MM.1S (cell line): ENCODE results near the gene FGGY.

Experiments used
- DNase-seq: peaks from one replicate; pipeline ENCODE4 v3.0.0-alpha.2; 2015
- H2AFZ ChIP-seq: fragments of 300-600 bp; sonication (generic); 2 replicates; pipeline ENCODE4 v1.6.0; 2016; ENCODE audit warnings: antibody characterized with exemption, low read length
- H3F3A ChIP-seq: fragments of 300-600 bp; sonication (generic); 2 replicates; pipeline ENCODE4 v1.6.1; 2016; ENCODE audit warnings: mild to moderate bottlenecking, antibody characterized with exemption, low read length, moderate library complexity, mixed read lengths; ENCODE audit not compliant: insufficient read depth
- H3K27ac ChIP-seq: fragments of 300-600 bp; sonication (generic); 2 replicates; pipeline ENCODE4 v1.5.1; 2016; ENCODE audit warnings: mild to moderate bottlenecking, low read length
- H3K27me3 ChIP-seq: fragments of 300-600 bp; sonication (generic); replicated peaks from 2 replicates; pipeline ENCODE4 v1.6.0; 2016; ENCODE audit warnings: low read length; ENCODE audit not compliant: insufficient read depth
- H3K36me3 ChIP-seq: fragments of 300-600 bp; sonication (generic); replicated peaks from 2 replicates; pipeline ENCODE4 v1.6.1; 2016; ENCODE audit warnings: mild to moderate bottlenecking, low read length, mixed read lengths; ENCODE audit not compliant: insufficient read depth
- H3K4me1 ChIP-seq: fragments of 300-600 bp; sonication (generic); 2 replicates; pipeline ENCODE4 v1.6.1; 2016; ENCODE audit warnings: low read length, mixed read lengths
- H3K4me2 ChIP-seq: fragments of 300-600 bp; sonication (generic); 2 replicates; pipeline ENCODE4 v1.6.0; 2016; ENCODE audit warnings: low read depth, low read length
- H3K4me3 ChIP-seq: fragments of 300-600 bp; sonication (generic); 2 replicates; pipeline ENCODE4 v1.5.1; 2016; ENCODE audit warnings: low read length, mixed read lengths
- H3K79me2 ChIP-seq: fragments of 300-600 bp; sonication (generic); 2 replicates; pipeline ENCODE4 v1.6.1; 2016; ENCODE audit warnings: mixed run types, low read length, mixed read lengths
- H3K9ac ChIP-seq: fragments of 300-600 bp; sonication (generic); 2 replicates; pipeline ENCODE4 v1.6.1; 2016; ENCODE audit warnings: low read length, mixed read lengths
- H3K9me2 ChIP-seq: fragments of 300-600 bp; sonication (generic); replicated peaks from 2 replicates; pipeline ENCODE4 v1.6.1; 2016; ENCODE audit warnings: mild to moderate bottlenecking, low read length, mixed read lengths; ENCODE audit not compliant: insufficient read depth
- H3K9me3 ChIP-seq: fragments of 300-600 bp; sonication (generic); replicated peaks from 2 replicates; pipeline ENCODE4 v1.6.1; 2016; ENCODE audit warnings: mild to moderate bottlenecking, low read length, mixed read lengths; ENCODE audit not compliant: insufficient read depth
- H4K20me1 ChIP-seq: fragments of 300-600 bp; sonication (generic); 2 replicates; pipeline ENCODE4 v1.6.1; 2016; ENCODE audit warnings: mild to moderate bottlenecking, low read length, moderate library complexity, mixed read lengths; ENCODE audit not compliant: insufficient read depth
- EZH2 ChIP-seq: fragments of 300-600 bp; sonication (generic); optimal IDR thresholded peaks from 2 replicates; pipeline ENCODE3; 2017; ENCODE audit warnings: low read depth, mild to moderate bottlenecking, antibody characterized with exemption, low read length, mixed read lengths
- EZH2phosphoT487 ChIP-seq: fragments of 300-600 bp; sonication (generic); IDR thresholded peaks from 2 replicates; pipeline ENCODE4 v1.6.1; 2018; ENCODE audit warnings: antibody characterized with exemption, low read length
- TF ChIP-seq, protein P1 (sequence below): fragments of 300-600 bp; sonication (generic); IDR thresholded peaks from 2 replicates; pipeline ENCODE4 v1.5.1; 2016; ENCODE audit warnings: antibody characterized with exemption, low read length, mixed read lengths

Gene FGGY

DNA sequence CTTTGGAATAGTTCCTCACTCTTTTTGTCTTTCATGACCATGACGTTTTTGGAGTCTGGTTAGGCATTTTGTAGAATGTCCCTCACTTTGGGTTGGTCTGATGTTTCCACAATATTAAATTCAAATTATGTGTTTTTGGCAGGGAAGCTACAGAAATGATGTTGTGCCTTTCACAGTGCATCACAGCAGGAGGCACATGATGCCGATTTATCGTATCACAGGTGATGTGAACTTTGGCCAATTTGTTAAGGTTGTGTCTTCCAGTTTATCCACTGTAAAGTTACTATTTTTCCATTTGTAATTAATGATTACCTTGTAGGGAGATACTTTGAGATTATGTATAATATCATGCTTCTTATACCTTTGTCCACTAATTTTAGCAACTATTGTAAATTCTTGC is 114.3 kb downstream of the FGGY start:
- Histone ChIP-seq H3K9me2 (no peaks in the 10 kb centered on the region), H3K9ac (no peak overlapping the region), H3K36me3 (no peaks in the 10 kb centered on the region), H2AFZ (no peak overlapping the region), H3F3A (0 out of 2 replicates have a peak, but pooled peaks cover 4% of the 10 kb centered on the region), H3K9me3 (no peaks in the 10 kb centered on the region), H3K4me3 (no peak overlapping the region), H4K20me1 (no peaks in the 10 kb centered on the region), H3K27me3 (no peaks in the 10 kb centered on the region), H3K79me2 (no peaks in the 10 kb centered on the region), H3K27ac (no peak overlapping the region), H3K4me1 (peaks cover 39% of the 10 kb centered on the region), H3K4me2 (no peak overlapping the region)
- TF ChIP-seq EZH2: no peak
- TF ChIP-seq, protein P1, sequence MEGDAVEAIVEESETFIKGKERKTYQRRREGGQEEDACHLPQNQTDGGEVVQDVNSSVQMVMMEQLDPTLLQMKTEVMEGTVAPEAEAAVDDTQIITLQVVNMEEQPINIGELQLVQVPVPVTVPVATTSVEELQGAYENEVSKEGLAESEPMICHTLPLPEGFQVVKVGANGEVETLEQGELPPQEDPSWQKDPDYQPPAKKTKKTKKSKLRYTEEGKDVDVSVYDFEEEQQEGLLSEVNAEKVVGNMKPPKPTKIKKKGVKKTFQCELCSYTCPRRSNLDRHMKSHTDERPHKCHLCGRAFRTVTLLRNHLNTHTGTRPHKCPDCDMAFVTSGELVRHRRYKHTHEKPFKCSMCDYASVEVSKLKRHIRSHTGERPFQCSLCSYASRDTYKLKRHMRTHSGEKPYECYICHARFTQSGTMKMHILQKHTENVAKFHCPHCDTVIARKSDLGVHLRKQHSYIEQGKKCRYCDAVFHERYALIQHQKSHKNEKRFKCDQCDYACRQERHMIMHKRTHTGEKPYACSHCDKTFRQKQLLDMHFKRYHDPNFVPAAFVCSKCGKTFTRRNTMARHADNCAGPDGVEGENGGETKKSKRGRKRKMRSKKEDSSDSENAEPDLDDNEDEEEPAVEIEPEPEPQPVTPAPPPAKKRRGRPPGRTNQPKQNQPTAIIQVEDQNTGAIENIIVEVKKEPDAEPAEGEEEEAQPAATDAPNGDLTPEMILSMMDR: no peak
- no peak for TF ChIP-seq EZH2phosphoT487
- DNase-seq: no peak

DNA sequence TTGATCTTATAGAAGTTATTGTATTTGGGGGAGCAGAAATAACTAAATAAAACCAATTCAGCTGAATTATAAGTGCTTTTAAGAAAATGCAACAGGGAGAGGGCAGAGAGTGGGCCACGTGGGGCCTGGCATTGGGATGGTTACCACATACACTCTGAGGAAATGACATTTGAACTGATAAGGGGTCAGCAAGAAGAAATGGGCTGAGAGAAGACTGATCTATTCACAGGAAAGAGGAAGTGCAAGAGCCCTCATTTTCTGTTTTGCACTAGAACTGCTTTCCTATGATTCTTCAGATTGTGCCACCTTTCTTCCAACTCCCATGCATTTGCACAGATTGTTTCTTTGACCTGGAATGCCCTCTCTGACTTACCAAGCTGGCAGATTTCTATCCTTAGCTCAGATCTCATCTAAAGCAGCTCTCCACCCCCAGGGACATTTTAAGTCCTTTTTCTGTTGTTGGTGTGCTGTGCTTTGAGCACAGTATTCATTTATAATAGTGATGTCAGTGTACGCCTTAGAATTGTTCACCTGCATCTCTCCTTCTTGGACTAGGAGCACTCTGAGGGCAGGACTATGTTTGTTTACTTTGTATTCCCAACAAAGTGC is 115.9 kb downstream of the FGGY start:
- no peaks in the 10 kb centered on the region for H3K27me3 ChIP-seq
- TF ChIP-seq EZH2phosphoT487 (no peak), EZH2 (no peak)
- TF ChIP-seq, protein P1: no peak
- H3K36me3 ChIP-seq: no peaks in the 10 kb centered on the region
- DNase-seq: no peak
- 0 out of 2 replicates have a peak, but pooled peaks cover 4% of the 10 kb centered on the region for H3F3A ChIP-seq
- peaks cover 39% of the 10 kb centered on the region for H3K4me1 ChIP-seq
- no peak overlapping the region for H3K27ac ChIP-seq
- H3K9me3 ChIP-seq: no peaks in the 10 kb centered on the region
- no peaks in the 10 kb centered on the region for H3K79me2 ChIP-seq
- H4K20me1 ChIP-seq: no peaks in the 10 kb centered on the region
- H3K9me2 ChIP-seq: no peaks in the 10 kb centered on the region
- no peak overlapping the region for H2AFZ ChIP-seq
- no peak overlapping the region for H3K9ac ChIP-seq
- no peak overlapping the region for H3K4me3 ChIP-seq
- no peak overlapping the region for H3K4me2 ChIP-seq

DNA sequence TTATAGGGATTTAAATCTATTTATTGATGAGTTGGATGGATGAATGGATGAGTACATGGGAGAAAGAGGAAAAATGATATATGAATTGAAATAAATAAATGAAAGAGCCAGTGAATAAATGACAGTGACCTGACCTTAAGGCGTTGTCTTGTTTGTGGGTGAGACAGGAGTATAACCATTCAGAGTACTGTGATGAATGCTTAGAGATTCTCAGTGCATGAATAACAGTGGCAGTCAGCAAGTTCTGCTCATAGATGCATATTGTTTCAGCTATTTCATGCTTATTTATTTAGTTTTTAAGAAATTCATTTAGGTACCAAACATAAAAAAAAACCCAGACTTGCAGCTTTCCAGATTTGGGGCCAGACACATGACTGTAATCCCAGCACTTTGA is 116.4 kb downstream of the FGGY start:
- no peaks in the 10 kb centered on the region for H3K27me3 ChIP-seq
- H3F3A ChIP-seq: 0 out of 2 replicates have a peak, but pooled peaks cover 4% of the 10 kb centered on the region
- no peak overlapping the region for H3K27ac ChIP-seq
- H3K9me3 ChIP-seq: no peaks in the 10 kb centered on the region
- no peaks in the 10 kb centered on the region for H4K20me1 ChIP-seq
- no peak for DNase-seq
- no peak overlapping the region for H3K4me2 ChIP-seq
- no peaks in the 10 kb centered on the region for H3K36me3 ChIP-seq
- TF ChIP-seq, protein P1: no peak
- TF ChIP-seq EZH2phosphoT487 (no peak), EZH2 (no peak)
- no peak overlapping the region for H3K4me3 ChIP-seq
- H3K9me2 ChIP-seq: no peaks in the 10 kb centered on the region
- no peak overlapping the region for H2AFZ ChIP-seq
- H3K4me1 ChIP-seq: peaks cover 39% of the 10 kb centered on the region
- H3K9ac ChIP-seq: no peak overlapping the region
- H3K79me2 ChIP-seq: no peaks in the 10 kb centered on the region
